ENCODE measurements around the gene SLC9B2. TPM values are rescaled to one million over a fixed set of nuclear protein-coding genes. Genes with fewer than 3 reads are reported as not detected.
"Not testable (repeated sequence)": the region's sequence is repeated elsewhere in the genome, so short reads cannot be mapped to it uniquely, and the experiment has no call there.

Gene SLC9B2
- total RNA-seq, 1 donor from 2014 or later = 34.7 TPM

DNA sequence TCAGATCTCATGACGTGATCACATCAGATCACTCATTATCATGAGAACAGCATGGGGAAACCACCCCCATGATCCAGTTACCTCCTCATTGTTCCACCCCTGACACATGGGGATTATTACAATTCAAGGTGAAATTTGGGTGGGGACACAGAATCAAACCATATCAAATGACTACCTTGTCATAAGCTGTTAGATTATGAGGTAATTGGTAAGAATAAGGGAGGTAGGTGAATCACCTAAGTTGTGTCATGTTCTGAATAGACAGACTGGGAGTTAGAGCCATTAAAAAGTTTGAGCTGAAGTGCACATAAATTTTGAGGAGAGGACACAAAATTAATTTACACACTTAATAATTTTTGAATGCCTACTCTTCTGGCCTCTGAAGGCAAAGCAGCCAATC, 81.8 kb downstream of the SLC9B2 start:
- Mint-ChIP-seq H3K27me3 (ENCODE audit: insufficient read depth) (no peaks in the 10 kb centered on the region), H3K36me3 (ENCODE audit: low read depth) (peaks cover 9% of the 10 kb centered on the region), H3K9me3 (peaks cover 33% of the 10 kb centered on the region), H3K4me3 (no peak overlapping the region), H3K27ac (no peak overlapping the region), H3K4me1 (ENCODE audit: low read depth) (peaks cover under 1% of the 10 kb centered on the region)
- intact Hi-C loops (cut with micrococcal nuclease) = no loop called here
- no peak for DNase-seq (ENCODE audit: low spot score)

DNA sequence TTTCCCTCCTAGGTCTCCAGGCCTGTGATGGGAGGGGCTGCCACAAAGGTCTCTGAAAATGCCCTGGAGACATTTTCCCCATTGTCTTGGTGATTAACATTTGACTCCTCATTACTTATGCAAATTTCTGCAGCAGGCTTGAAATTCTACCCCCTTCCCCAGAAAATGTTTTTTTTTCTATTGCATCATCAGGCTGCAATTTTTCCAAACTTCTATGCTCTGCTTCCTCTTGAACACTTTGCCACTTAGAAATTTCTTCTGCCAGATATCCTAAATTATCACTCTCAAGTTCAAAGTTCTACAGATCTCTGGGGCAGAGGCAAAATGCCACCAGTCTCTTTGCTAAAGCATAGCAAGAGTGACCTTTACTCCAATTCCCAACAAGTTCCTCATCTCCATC, 82.6 kb downstream of the SLC9B2 start:
- H3K27me3 Mint-ChIP-seq (ENCODE audit: insufficient read depth); H3K4me1 Mint-ChIP-seq (ENCODE audit: low read depth); DNase-seq (ENCODE audit: low spot score); H3K27ac Mint-ChIP-seq; intact Hi-C loops (cut with micrococcal nuclease); H3K4me3 Mint-ChIP-seq; H3K36me3 Mint-ChIP-seq (ENCODE audit: low read depth): not testable (repeated sequence)
- peaks cover 30% of the 10 kb centered on the region for H3K9me3 Mint-ChIP-seq

DNA sequence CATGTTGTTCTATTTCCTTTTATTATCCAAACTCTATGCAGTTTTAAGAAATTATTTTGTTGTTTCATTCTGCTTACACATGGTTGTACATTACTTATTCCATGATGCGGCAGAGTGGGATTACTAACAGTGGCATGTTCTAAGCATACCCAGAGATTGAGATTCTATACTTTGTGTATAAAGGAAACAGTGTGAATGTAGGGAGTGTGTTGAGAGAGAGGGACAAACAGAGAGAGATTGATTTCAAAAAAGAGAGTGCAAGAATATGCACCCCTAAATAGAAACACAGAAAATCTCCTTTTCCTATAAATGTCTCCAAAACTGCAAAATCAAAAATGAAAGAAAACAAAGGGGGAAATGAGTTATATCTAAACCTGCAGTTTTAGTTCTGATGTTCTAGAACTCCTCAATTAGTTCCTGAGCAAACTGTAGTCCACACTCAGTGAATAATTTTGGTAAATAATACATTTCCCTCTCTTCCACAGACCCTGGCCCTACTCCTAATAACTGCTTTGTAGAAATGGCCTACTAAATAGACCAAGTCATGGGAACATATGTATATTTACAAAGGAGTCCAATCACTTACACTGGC, 88.0 kb downstream of the SLC9B2 start:
- H3K9me3 Mint-ChIP-seq = peaks cover 15% of the 10 kb centered on the region
- peaks cover 29% of the 10 kb centered on the region for H3K4me1 Mint-ChIP-seq (ENCODE audit: low read depth)
- intact Hi-C loops (cut with micrococcal nuclease) = no loop called here
- H3K27me3 Mint-ChIP-seq (ENCODE audit: insufficient read depth) = no peaks in the 10 kb centered on the region
- peak overlapping the region; percentile 66 for H3K4me3 Mint-ChIP-seq
- no peak for DNase-seq (ENCODE audit: low spot score)
- H3K27ac Mint-ChIP-seq = peak overlapping the region; percentile 62
- peaks cover 14% of the 10 kb centered on the region for H3K36me3 Mint-ChIP-seq (ENCODE audit: low read depth)

DNA sequence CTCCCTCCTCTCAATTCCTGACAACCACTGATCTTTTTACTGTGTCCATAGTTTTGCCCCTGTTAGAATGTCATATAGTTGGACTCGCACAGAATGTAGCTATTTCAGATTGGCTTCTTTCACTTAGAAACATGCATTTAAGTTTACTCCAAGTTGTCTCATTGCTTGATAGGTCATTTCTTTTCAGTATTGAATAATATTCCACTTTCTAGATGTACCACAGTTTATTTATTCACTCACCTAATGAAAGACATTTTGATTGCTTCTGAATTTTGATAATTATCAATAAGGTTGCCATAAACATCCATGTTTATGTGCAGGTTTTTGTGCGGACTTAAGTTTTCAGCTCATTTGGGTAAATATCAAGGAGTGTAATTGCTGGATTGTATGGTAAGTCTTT, 95.6 kb downstream of the SLC9B2 start:
- Mint-ChIP-seq H3K9me3 (peaks cover 14% of the 10 kb centered on the region), H3K4me1 (ENCODE audit: low read depth) (no peaks in the 10 kb centered on the region), H3K36me3 (ENCODE audit: low read depth) (peaks cover 3% of the 10 kb centered on the region), H3K27ac (no peak overlapping the region), H3K27me3 (ENCODE audit: insufficient read depth) (no peaks in the 10 kb centered on the region), H3K4me3 (no peak overlapping the region)
- DNase-seq (ENCODE audit: low spot score) = no peak
- intact Hi-C loops (cut with micrococcal nuclease) = no loop called here

Other genes starting within 250 kb of the SLC9B2 start
- gene UBE2D3, start 249.2 kb downstream of the SLC9B2 start, total RNA-seq = 480 and 507 TPM in 2 replicates
- 41.2 and 50.7 TPM in 2 replicates for gene CISD2, start 207.8 kb downstream of the SLC9B2 start, total RNA-seq
- gene SLC9B1, start 57.1 kb downstream of the SLC9B2 start, total RNA-seq = 0.51 and 0.52 TPM in 2 replicates
- 9.1 and 11.0 TPM in 2 replicates for gene BDH2, start 23.1 kb upstream of the SLC9B2 start, total RNA-seq
- 18.7 and 22.6 TPM in 2 replicates for gene CENPE, start 121.6 kb upstream of the SLC9B2 start, total RNA-seq